Stimulated activated naive CD4-positive, alpha-beta T cell (primary cell): Measurements from ENCODE around the gene DSTN.

Experiments
- DNase-seq, 6 experiments: peaks; one replicate each; lab custom pipeline; 2025; lab: John Stamatoyannopoulos, UW

The DSTN gene

DNA sequence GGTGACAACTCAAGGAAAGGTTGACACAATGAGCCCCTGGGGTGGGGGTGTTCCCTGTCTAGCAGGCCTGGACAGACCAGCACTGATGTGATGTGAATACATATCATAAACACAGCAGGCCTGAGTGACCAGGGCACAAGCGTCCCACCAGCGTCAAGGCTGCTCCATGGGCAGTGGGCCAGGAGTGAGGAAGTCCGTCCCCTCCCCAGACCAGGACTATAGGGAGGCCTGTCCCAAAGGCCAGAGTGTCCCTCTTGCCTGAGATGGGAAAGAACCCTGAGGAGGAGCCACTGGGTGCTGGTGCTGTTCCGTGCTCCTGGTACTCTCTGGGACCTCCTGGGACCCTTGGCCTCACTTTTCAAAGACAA lies 67.5 kb downstream of the DSTN start:
- DNase-seq, result no peak

- DNase-seq, result no peak
Measured at GRCh38 chr20:17637985-17638640, 68.2 kb downstream of the DSTN start.

DNA sequence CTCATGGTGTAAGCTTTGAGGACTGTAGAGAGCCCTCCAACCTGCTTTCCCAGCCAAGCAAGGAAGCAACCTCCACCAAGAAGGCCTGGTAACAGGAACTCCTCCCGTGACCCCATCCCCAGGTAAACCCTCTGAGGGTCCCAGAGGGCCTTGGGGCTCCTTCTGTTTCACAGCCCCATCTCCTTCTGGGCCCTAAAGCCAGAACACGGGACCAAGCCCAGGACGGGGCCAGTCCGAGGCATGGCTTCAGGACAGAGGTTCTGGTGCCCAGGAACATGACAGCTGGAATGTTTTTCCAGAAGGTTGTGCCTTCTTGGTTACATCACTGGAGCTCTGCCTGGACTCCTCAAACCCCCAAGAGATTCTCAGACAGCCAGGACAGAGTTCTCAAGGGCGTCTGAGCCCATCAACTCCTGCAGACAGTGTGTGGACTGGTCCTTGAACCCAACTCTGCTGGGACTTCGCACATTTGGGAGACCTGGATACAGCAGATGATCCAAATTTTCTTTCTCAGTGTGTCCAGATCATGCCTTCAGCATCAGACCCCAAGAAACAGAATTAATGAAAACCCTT lies 69.0 kb downstream of the DSTN start:
- DNase-seq, result no peak

GRCh38 chr20:17640146-17640874 lies 70.4 kb downstream of the DSTN start:
- no peak for DNase-seq

GRCh38 chr20:17640875-17641378 lies 71.1 kb downstream of the DSTN start:
- DNase-seq, result no peak

DNA sequence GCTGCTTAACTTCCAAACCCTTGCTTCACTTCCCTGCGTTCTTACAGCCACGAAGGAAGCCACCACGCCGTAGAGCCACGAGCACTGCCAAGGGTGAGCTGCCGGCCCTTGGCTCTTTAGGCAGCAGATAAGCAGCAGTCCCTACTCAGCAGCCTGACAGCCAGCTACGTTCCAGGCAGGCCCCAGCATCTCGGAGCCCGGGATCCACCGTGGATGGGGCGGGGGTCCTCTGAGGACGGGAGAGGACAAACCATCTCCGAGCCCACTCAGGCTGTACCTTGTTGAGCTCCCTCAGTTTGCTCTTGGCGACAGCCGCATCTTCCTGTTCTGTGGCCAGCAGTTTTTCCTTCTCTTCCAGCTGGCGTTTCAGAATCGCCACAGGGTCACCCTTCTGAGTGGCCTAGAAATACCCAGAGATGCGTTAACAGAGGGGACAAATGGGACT lies 71.7 kb downstream of the DSTN start:
- DNase-seq, result no peak

- no peak for DNase-seq
Measured at GRCh38 chr20:17641993-17642392, 72.1 kb downstream of the DSTN start.

DNA sequence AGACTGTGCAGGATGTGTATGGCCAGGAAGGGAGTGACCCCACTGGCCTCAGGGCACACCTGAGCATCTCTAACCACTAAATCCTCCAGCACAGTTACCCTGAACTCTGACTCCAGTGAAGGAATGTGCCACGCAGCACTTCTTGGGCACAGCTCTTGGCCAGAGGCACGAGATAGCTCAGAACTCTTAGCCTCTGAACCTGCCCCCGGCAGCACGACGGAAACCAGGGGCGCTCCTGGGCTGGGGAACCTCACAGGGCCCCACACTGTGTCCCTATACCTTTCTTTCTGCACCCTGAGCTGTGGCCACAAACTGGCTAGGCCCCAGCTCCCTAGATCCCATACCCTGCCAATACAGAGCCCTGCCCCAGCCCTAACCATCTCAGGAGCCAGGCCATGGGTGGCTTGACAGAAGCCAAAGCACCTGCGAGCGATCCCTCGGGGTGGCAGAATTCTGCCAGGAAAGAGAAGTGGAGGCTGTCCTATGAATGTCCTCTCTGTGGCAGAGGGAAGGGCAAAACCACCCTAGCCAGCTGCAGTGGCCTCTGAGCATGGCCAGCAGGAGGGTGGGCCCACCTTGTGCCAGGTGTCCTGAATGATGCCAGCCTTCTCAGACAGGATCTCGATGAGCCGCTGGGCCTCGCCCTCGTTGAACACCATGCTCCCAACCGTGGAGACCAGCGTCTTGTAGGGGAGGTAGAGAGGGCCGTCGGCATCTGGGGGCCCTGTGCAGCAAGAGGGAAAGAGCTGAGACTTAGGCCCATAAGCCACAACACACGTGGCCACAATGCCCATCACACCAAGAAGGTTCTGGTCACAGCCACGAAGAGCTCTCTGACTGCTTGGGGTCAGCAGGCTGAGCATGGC lies 72.8 kb downstream of the DSTN start:
- DNase-seq, result no peak

DNA sequence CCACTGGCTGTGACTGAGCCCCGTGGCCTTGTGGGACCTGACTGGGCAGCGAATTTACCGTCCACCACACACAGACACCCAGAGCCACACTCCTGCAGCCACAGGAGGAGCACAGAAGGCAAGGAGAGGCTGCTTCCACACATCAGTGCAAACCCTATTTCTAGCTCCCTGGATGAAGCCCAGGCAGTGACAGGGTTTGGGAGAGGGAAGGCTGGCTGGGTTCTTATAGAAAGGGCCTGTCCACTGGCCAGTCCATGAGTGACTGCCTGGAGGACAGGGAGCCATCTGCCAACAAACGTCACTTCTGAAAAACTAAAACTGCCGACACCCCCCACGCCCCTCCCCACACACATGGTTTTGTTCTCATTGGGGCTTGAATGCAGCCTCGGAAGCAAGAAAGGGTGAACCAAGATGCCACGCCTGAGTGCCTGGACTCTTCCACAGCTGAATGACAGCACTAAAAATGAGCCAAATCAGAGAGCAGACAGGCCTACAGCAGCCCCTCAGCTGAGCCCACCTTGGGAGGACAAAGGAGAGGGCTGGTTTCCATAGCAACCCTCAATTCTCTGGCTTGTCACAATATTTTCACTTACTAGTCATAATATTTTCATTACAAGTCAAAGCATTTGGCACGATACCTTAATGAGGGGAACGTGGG lies 73.8 kb downstream of the DSTN start:
- no peak for DNase-seq

DNA sequence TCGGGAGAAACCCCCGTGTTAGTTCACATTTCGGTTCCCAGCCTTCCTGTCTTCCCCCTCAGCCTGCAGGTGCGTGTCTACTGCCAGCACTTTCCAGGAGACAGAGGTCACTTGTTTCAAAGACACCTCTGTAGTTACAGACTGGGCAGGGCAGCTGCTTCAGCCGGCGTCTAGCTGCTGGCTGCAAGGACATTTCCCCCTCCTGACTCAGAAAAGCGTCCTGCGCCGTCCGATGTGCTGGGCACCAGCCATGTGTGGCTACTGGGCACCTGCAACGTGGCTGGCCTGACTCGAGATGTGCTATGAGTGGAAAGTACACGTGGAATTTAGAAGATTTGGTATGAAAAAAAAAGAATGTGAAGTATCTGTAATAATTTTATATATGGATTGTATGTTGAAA lies 74.6 kb downstream of the DSTN start:
- DNase-seq, result no peak

- no peak for DNase-seq
Measured at GRCh38 chr20:17645010-17645409, 75.1 kb downstream of the DSTN start.

DNA sequence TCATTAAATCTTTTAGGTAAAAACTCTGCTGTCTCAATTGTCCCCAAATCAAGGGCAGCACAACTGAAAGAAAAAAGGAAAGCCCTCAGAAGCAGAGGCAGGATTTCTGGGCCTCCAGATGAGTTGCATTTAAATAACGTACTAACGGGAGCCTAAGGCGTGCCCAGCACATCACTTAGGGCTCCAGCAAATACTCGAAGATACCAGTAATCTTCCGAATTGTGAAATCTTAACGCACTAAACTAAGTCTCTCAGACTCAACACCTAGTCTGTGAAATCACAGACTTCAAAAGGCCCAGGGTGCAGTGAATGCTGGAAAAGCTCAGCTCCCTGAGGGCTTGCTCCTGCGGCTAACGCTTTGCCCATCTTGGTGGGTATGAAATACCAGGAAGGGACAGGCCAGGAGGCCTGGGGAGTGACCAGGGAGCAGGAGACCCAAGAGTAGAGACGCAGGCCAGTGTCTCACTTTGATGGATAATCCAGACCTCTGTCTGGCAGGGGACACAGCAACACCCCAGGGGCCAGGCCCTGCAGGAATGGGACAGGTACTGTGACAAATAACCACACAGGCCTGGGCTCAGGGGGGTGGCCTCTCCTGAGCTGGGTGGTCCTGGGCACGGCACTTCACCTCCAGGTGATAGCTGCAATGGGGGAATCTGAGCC lies 75.8 kb downstream of the DSTN start:
- DNase-seq, result no peak

- DNase-seq, result no peak
Measured at GRCh38 chr20:17646209-17646960, 76.5 kb downstream of the DSTN start.

GRCh38 chr20:17646961-17647301 lies 77.1 kb downstream of the DSTN start:
- no peak for DNase-seq

GRCh38 chr20:17647391-17648314 lies 77.8 kb downstream of the DSTN start:
- no peak for DNase-seq

DNA sequence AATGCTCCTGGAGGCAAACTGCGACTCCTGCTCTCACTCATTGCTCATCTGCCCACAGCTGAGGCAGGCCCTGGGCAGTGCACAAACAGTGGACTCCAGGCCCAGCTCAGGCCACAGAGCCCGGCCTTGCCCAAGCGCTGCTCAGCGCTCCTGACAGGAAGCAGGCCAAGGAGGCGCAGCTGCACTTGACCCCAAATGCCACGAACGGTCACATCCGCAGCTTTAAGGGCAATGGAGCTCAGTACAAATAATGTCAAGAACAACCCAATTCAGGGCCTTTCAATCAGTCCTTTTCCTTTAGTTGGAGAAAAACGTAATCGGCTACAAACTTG lies 78.4 kb downstream of the DSTN start:
- DNase-seq, result no peak

DNA sequence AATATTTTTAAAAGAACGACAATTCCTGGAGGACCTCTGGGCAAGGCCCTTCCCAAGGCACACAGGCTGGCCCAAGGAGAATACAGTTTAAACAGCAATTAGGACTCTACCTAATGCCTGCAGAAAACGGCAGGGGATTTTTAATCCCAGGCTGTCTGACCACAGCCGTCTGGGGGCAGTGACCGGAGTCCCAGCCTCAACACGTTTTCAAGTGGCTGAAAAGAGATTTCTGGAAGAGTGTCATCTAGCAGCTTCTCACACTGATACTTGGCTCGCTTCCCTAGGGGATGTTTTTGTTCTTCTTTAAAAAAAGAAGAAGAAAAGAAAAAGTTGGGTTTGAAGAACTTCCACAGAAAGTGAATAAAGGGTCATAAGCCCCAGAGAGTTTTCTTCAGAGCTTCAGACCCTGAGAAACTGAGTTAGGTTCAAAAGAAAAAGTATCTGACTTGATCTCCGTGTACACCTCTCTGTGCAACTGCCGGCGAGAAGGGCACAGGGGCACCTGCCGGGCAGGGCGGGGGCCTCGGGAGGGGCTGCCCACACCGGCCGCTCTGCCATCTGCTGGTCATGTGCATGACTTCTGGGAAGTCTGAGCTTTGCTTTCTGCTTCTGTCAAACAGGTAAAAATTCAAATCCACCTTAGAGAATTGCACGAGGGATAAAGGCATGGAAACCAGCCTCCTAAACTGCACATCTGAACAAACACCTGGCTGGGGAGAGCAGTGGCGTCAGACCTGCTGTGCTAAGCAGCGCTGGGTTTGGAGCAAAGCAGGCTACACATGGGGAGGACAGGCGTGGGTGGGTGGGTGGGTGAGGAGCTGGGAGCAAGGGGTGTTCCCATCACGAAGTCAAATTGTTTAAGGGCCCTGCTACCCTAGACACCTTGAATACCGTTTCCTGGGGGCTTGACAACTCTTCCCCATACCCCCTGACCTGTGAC lies 79.2 kb downstream of the DSTN start:
- peak in 3 of 6 experiments; percentile 10 to 16 (median 10) for DNase-seq
